Islet of Langerhans (tissue), 1 donor: ENCODE data around the gene PAXX.
"Not testable (repeated sequence)": the region's sequence is repeated elsewhere in the genome, so short reads cannot be mapped to it uniquely, and the experiment has no call there.

Experiments used
- FAIRE-seq: peaks from one replicate; lab custom pipeline; 2011; peaks lifted over from hg19 to GRCh38; lab: Jason Lieb, UNC

Gene PAXX

GRCh38 chr9:137019891-137020683, 27.9 kb downstream of the PAXX start:
- no peak for FAIRE-seq

- FAIRE-seq: no peak
Measured at GRCh38 chr9:137020771-137021567, 28.7 kb downstream of the PAXX start.

- no peak for FAIRE-seq
Measured at GRCh38 chr9:137021568-137021978, 29.4 kb downstream of the PAXX start.

GRCh38 chr9:137021979-137022661, 29.9 kb downstream of the PAXX start:
- FAIRE-seq: no peak

GRCh38 chr9:137022662-137023008, 30.4 kb downstream of the PAXX start:
- no peak for FAIRE-seq

- FAIRE-seq: no peak
Measured at GRCh38 chr9:137023157-137023556, 30.9 kb downstream of the PAXX start.

GRCh38 chr9:137023583-137023991, 31.4 kb downstream of the PAXX start:
- no peak for FAIRE-seq

GRCh38 chr9:137025517-137025966, 33.3 kb downstream of the PAXX start:
- FAIRE-seq: no peak

GRCh38 chr9:137026384-137026783, 34.2 kb downstream of the PAXX start:
- no peak for FAIRE-seq

GRCh38 chr9:137026828-137027227, 34.6 kb downstream of the PAXX start:
- no peak for FAIRE-seq

- FAIRE-seq: no peak
Measured at GRCh38 chr9:137027369-137028262, 35.4 kb downstream of the PAXX start, which contains the start of gene ABCA2. Gene ABCA2 (minus strand): TSS chr9:137028237. CDS start chr9:137028140, 97 bp downstream.

GRCh38 chr9:137028263-137029057, 36.2 kb downstream of the PAXX start:
- no peak for FAIRE-seq

- no peak for FAIRE-seq
Measured at GRCh38 chr9:137029058-137029936, 37.1 kb downstream of the PAXX start.

- FAIRE-seq: no peak
Measured at GRCh38 chr9:137030006-137030405, 37.8 kb downstream of the PAXX start.

GRCh38 chr9:137030538-137031527, 38.6 kb downstream of the PAXX start:
- FAIRE-seq: no peak

- FAIRE-seq: no peak
Measured at GRCh38 chr9:137031904-137032640, 39.9 kb downstream of the PAXX start, which contains the start of gene FUT7. Gene FUT7 (minus strand): TSS chr9:137032088. CDS start chr9:137031991, 97 bp downstream.

- FAIRE-seq: no peak
Measured at GRCh38 chr9:137032858-137033257, 40.6 kb downstream of the PAXX start.

GRCh38 chr9:137033481-137033880, 41.3 kb downstream of the PAXX start:
- FAIRE-seq: not testable (repeated sequence)
